Myometrial cell (primary cell): ENCODE data around the gene ZNF415. TPM values are rescaled to one million over a fixed set of nuclear protein-coding genes. Genes with fewer than 3 reads are reported as not detected.

Source experiments
- total RNA-seq: library from RNA; depleted of rRNA; stranded (reverse); fragments of >200 nt; gene quantifications from 2 replicates; pipeline ENCODE4 v1.2.3, GENCODE V29; 2015

Gene ZNF415
- total RNA-seq = 2.7 and 3.7 TPM in 2 replicates

GRCh38 chr19:53132141-53132991 is at the start of gene ZNF415:
TSS of gene ZNF415 (minus strand) at chr19:53132910. CDS start at chr19:53122676, 10,234 bp downstream.

DNA sequence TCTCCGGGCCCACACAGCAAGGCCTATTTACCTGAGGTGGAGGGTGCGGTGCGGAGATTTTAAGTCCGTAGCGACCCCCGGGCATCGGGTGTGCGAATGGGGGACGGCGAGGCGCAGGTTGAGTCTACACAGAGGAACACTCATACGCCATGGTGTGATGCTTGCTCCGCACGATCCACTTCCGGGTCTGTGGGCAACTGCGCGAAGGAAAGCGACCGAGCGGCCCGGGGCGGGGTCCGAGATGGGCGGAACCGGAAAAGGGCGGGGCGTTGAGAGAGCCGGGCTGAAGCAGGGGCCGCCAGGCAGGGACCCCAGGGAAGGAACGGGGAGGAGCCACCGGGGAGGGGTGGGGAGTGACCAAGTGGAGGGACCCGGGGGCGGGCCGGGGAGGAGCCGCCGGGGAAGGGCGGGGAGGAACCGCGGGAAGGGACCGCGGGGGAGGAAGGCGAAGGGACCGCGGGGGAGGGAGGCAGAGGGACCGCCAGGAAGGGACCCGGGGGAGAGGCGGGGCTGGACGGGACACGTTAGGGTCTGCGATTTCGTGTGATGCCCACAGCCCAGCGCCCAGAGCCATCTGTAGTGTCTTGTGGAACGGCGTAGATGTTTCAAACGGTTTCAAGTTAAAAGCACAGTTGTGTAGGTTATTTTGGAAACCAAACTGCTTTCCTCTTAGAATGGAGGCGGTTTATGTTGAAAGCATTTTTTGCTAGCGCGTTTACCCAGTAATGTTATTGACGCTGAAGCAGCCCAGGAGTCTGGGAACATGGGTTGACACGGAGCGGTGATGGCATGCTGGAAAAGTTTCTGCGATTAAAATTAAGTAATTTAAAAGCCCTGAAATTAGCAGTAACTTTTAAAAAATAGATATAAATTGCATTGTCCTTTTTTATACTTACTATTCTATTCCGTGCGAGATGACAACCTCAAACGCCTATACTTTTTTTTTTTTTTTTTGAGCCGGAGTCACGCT is 29.2 kb downstream of the ZNF415 start, which contains the start of gene ZNF160:
Gene ZNF160 (minus strand): TSS at position 189 of the 970 bp plus-strand sequence. CDS start 17,146 bp downstream, outside the sequence.

Other genes with a start within 250 kb of the ZNF415 start
- 2.0 and 10.8 TPM in 2 replicates for gene ZNF320, start 235.3 kb downstream of the ZNF415 start, total RNA-seq
- 2.7 and 3.5 TPM in 2 replicates for gene ZNF888, start 209.5 kb downstream of the ZNF415 start, total RNA-seq
- gene ZNF816, start 170.0 kb downstream of the ZNF415 start, total RNA-seq = 3.5 and 11.5 TPM in 2 replicates
- not detected in 2 replicates for gene ERVV-1, start 119.0 kb downstream of the ZNF415 start, total RNA-seq
- not detected in 2 replicates for gene ERVV-2, start 88.2 kb downstream of the ZNF415 start, total RNA-seq
- gene ZNF160, start 29.5 kb downstream of the ZNF415 start, total RNA-seq = 12.8 and 18.2 TPM in 2 replicates
- 2.1 and 2.3 TPM in 2 replicates for gene ZNF347, start 26.1 kb upstream of the ZNF415 start, total RNA-seq
- 1.7 and 8.2 TPM in 2 replicates for gene ZNF665, start 60.4 kb upstream of the ZNF415 start, total RNA-seq
- gene ZNF677, start 122.0 kb upstream of the ZNF415 start, total RNA-seq = 6.9 and 13.1 TPM in 2 replicates
- not detected in 2 replicates for gene VN1R2, start 125.4 kb upstream of the ZNF415 start, total RNA-seq
- not detected in 2 replicates for gene VN1R4, start 134.8 kb upstream of the ZNF415 start, total RNA-seq
- gene ZNF845, start 200.8 kb upstream of the ZNF415 start, total RNA-seq = 3.7 and 3.9 TPM in 2 replicates
- gene ZNF525, start 232.8 kb upstream of the ZNF415 start, total RNA-seq = 0.86 and 0.89 TPM in 2 replicates